DMS114 treated with DMSO at 0.1 percent for 48 hours (cell line): ENCODE data around the gene ZDHHC14.

Source experiments
- DNase-seq: peaks from one replicate; lab custom pipeline; 2025; ENCODE audit not compliant: unreplicated experiment; lab: John Stamatoyannopoulos, UW

ZDHHC14 gene

GRCh38 chr6:157725836-157726235 lies 344.8 kb downstream of the ZDHHC14 start:
- DNase-seq, result no peak

GRCh38 chr6:157726892-157727628 lies 346.1 kb downstream of the ZDHHC14 start:
- DNase-seq, result no peak
